OCI-LY7 (cell line): ENCODE results near the gene ELOB.

Source experiments
- CTCF ChIP-seq: fragments of 200-600 bp; sonication (generic); conservative IDR thresholded peaks from 2 replicates; pipeline ENCODE4 v1.5.1; 2014; ENCODE audit warnings: mild to moderate bottlenecking, antibody characterized with exemption, low read length, moderate library complexity, mixed read lengths
- EZH2phosphoT487 ChIP-seq: fragments of 200-600 bp; sonication (generic); IDR thresholded peaks from 2 replicates; pipeline ENCODE4 v1.6.1; 2018; ENCODE audit warnings: low read depth, borderline replicate concordance, mild to moderate bottlenecking, mixed run types, antibody characterized with exemption, low read length, moderate library complexity, mixed read lengths

DNA sequence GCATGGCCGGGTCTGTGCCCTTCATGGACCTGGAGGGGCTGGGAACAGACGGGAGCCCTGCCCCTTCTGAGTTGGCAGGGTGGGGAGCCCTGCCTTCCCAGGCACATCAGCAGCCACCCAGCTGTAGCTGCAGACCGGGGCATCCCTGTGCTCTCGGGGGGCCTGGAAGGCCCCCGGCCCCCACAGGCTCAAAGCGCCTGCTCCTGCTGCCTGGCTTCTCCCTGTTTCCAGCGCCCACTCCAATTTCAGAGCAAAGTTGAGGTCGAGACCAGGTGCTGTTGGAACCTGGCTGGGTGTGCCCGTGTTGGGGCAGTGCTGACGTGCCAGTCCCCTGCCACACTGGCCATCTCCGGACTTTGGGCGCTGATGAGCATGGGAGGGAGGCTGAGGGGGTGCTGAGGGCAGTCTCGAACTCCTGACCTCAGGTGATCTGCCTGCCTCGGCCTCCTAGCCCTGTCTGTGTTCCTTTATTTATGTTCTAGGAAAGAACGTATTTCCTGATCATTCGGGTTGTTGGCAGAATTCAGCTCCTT is 52.2 kb downstream of the ELOB start:
- TF ChIP-seq CTCF (no peak), EZH2phosphoT487 (no peak)
